22Rv1 (cell line): Measurements from ENCODE around the gene PLCB4.

Experiments
- H3K27ac ChIP-seq: fragments of 450-650 bp; 2 replicates; pipeline ENCODE4 v1.5.1; 2017
- CTCF ChIP-seq: fragments of 450-650 bp; IDR thresholded peaks from 2 replicates; pipeline ENCODE4 v1.5.1; 2017; ENCODE audit warnings: mild to moderate bottlenecking
- ZFX ChIP-seq: fragments of 450-650 bp; IDR thresholded peaks from 2 replicates; pipeline ENCODE4 v1.6.1; 2017; ENCODE audit warnings: antibody characterized with exemption, borderline replicate concordance

The PLCB4 gene

GRCh38 chr20:9457136-9457535 lies 388.2 kb downstream of the PLCB4 start:
- no peak overlapping the region for H3K27ac ChIP-seq
- TF ChIP-seq CTCF (no peak), ZFX (no peak)

- H3K27ac ChIP-seq = no peak overlapping the region
- TF ChIP-seq CTCF (peak; percentile 54), ZFX (no peak)
These were observed 389.4 kb downstream of the PLCB4 start for GRCh38 chr20:9458138-9458796.

- no peak overlapping the region for H3K27ac ChIP-seq
- TF ChIP-seq ZFX (no peak), CTCF (no peak)
These were observed 391.6 kb downstream of the PLCB4 start for GRCh38 chr20:9460518-9460917.

- TF ChIP-seq CTCF (peak; percentile 55), ZFX (no peak)
- H3K27ac ChIP-seq = no peak overlapping the region
These were observed 399.1 kb downstream of the PLCB4 start for GRCh38 chr20:9467995-9468394.

GRCh38 chr20:9474835-9475415 lies 406.0 kb downstream of the PLCB4 start:
- no peak overlapping the region for H3K27ac ChIP-seq
- TF ChIP-seq ZFX (no peak), CTCF (no peak)

GRCh38 chr20:9475456-9475855 lies 406.6 kb downstream of the PLCB4 start:
- TF ChIP-seq ZFX (no peak), CTCF (no peak)
- no peak overlapping the region for H3K27ac ChIP-seq

- no peak for TF ChIP-seq ZFX
- TF ChIP-seq CTCF = no peak
- no peak overlapping the region for H3K27ac ChIP-seq
These were observed 407.3 kb downstream of the PLCB4 start for GRCh38 chr20:9476174-9476573.
